HG03521 (cell line): ENCODE results near the gene CTNNA3.

ENCODE experiments used
- ATAC-seq: cut with Tn5 transposase; IDR thresholded peaks from one replicate; pipeline ENCODE4 v1.9.1; 2021; ENCODE audit warnings: mild to moderate bottlenecking, moderate library complexity; ENCODE audit not compliant: unreplicated experiment

CTNNA3 gene

DNA sequence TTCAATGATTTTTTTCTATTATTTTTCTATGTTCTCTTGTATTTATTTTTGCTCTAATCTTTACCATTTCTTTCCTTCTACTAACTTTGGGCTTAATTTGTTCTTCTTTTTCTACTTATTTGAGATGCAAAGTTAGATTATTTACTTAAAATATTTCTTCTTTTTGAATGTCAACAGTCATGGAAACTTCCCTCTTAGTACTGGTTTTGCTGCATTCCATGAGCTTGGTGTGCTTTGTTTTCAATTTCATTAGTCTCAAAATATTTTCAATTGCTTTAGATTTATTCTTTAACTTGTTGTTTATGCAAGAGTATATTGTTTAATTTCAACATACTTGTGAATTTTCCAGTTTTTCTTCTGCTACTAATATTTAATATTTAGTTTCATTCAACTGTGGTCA, 539.8 kb downstream of the CTNNA3 start:
- ATAC-seq: no peak

DNA sequence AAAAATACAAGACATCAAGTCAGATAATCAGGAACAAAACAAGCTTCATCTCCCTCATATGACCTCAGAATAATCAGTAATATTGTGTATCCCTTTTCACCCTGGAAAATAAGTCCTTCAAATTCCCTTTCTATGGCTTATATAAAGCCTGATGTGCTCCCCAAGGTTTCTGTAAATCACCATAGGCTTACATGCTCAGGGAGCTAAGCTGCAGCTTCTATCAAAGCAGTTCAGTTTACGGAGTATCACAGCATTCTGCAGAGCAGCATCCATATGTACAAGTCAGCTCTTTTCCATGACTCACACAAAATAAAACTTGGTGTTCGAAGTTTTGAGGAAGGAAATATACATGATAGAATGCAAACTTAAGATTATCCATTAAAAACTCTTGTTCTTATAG, 544.5 kb downstream of the CTNNA3 start:
- no peak for ATAC-seq

GRCh38 chr10:67144530-67144929, 551.5 kb downstream of the CTNNA3 start:
- ATAC-seq: no peak

- no peak for ATAC-seq
Measured at GRCh38 chr10:67141300-67141699, 554.7 kb downstream of the CTNNA3 start.

DNA sequence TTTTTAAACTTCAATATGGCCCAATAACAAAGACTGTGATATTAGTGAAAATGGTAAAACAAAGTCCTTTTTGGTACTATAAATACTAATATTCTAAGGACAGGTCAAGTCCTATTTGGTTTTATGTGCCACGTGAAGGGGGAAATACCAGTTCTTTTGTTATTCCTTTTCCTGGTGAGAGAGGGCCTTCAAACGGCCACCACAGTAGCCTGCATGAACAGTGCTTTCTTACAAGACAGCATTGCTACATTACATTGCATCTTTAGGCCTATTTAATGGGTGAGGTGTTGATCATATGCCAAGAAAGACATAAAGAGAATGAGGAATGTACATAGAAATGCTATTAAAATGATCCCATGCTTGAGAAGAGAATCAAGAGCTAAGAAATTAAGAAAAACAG, 555.4 kb downstream of the CTNNA3 start:
- ATAC-seq: no peak

DNA sequence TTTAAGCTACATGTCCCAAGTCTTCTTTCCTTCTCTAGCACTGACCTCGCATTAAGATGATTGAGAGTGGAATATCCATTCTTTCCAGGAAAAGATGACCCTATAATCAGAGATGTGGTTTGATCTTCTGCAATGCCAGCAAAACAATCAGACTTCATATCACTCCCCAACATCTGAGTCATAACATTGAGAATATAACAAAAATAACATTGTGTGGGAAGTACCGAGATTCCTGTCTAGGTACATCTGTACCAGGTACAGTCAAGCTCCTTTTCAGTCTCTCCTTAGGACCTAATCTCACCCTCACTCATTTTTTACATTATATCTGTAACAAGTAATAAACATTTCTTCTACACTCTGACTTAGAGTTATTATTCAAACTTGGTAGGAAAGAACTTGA, 568.6 kb downstream of the CTNNA3 start:
- ATAC-seq: no peak

GRCh38 chr10:67119651-67120050, 576.3 kb downstream of the CTNNA3 start:
- no peak for ATAC-seq

DNA sequence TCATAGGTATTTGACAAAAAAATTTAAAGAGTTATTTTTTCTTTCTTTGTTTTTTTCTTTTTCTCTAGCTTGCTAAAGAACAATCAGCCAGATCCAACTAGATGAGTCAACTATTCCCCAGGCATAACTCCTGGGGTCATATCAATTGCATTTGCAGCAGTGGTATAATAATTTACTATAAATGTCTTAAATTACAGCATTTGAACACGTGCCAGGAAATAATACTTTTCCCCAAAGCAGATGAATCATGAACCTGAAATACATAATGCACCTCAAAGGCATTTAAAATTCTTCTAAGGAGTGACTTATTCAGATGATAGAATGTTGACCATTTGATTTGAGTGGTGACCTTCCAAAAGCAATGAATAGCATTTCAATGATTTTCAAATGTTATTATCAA, 580.0 kb downstream of the CTNNA3 start:
- no peak for ATAC-seq

DNA sequence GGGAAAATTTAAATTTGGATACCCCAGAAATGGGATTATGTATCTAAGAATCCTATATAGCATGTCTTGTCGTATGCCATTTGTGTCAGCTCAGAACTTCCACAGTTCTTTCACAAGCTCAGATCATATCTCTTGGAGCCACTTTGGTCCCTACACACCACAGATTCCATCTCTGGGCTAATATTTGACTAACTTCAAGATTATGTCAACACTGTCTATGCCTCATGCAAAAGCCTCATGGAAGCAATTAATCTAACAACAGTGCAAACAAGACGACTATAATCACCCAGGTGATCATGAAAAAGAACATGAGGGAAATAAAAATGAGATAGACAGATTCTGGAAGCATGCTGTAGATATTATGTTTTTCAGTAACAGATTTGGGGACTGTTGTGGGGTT, 581.0 kb downstream of the CTNNA3 start:
- no peak for ATAC-seq

GRCh38 chr10:67112765-67113164, 583.2 kb downstream of the CTNNA3 start:
- ATAC-seq: no peak

DNA sequence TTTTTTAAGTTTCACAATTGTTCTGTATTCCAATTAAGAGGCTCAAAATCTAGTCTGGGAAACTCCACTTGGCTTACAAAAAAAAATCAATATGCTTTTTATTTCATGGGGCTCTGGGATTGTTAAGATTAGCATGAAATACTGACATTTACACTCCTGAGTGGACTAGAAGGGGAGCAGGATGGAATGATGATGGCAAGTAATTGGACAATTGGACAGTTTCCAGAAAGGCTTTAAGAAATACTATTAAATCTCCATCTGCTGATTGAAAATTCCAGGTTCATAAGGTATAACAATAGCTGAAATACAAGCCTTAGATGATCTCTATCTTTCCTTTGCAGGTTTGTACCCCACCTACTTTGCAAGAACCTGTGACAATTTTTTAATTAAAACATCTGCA, 585.7 kb downstream of the CTNNA3 start:
- no peak for ATAC-seq

- ATAC-seq: no peak
Measured at GRCh38 chr10:67107670-67108069, 588.3 kb downstream of the CTNNA3 start.

DNA sequence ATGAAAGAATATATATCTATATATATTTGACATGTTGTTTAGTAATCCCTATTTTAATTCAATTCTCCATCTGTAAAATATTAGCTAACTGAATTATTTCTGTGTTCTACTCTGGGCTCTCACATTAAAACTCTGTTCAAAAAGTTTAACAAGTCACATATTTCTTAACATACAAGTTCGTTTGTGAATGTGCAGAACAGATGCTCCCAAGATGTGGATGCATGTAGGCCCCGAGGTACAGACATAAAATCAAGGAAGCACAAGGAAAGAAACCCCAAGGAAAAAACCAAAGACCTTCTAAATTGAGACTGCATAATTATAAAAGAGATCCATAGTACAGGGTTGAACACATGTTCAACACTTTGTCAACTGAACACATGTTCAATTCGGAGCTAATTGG, 595.0 kb downstream of the CTNNA3 start:
- ATAC-seq: no peak

DNA sequence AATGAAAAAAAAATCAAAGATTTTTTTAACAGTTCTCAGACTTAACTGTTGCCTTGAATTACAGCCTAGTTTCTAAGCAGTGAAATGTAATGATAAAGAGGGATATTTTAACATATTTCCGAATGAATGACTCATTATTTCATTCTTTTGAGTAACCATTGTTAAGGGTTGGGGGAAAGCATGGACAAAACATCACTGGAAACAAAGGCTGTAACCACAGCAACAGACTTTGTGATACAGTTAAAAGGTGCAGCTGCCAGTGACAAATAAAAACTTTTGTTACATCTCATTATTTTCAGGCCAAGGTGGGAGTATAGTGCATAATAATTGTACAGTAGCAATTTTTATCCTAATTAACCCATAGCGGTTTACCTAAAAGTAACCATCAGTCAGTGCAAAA, 597.5 kb downstream of the CTNNA3 start:
- no peak for ATAC-seq

DNA sequence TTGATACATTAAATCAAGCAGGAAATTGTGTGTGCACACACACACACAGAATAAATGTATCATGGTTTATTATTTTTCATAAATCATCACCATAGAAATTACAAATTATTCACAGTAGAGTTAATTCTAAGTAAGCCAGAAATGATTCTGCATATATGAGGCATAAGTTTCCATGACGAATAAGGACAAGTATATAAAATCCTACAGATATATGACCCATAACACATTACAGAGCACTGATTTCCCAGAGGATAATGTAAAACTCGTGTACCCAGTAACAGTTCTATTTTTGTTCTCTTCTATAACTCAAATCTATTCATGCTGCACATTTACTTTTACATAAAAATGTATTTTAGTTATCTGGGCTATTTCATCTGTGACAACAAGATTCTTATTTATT, 600.5 kb downstream of the CTNNA3 start:
- ATAC-seq: no peak

DNA sequence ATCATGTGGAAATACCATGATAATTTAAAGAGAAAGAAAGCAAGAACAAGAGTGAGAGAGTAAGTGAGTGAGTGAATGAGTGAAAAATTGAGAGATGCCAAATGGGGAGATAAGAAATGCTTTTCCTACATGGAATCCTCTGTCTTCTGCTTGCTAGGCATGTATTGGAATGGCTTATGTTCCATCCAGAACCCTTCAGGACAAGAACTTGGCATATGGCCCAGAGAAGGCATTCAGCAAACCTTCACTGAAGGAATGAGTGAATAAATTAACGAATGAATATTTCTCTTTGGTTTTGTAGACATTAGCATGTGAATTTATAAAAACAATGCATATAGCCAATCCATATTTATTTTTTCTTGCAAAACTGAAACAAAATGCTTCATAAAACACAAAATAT, 608.0 kb downstream of the CTNNA3 start:
- no peak for ATAC-seq

- no peak for ATAC-seq
Measured at GRCh38 chr10:67087135-67087425, 608.9 kb downstream of the CTNNA3 start.

DNA sequence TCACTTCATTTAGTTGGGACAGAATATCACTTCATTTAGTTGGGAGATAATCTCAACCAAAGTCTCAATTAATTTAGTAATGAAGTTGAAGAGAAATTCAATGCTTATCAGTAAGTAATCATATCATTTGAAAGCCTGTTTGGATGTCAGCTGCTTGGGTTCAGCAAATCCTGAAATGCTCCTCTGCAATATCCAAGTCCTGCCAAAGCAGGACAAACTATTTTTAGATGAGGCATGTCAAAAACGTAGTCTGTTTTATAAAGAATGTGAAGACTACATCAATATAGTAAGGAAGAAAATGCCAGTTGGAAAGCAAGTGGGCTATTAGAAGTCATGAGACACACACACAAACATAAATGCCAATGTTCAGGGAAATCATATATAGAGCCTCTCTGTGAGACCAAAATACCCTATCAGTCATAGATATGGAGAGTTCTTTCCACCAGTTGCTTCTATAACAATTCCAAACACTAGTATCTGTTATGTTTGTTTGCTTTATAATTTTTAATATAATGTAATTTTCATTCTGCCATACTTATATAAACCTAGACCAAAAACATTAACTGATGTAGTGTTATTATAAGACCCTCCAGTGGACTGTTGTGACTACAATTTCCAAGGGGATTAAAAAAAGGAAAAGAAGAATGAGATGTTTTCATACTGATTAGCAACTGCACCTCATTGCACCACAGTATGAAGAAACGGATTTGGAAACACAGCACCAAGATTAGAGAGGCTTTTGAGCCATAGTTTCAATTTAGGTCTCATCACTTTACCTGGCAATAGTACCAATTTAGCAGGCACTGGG, 609.5 kb downstream of the CTNNA3 start:
- ATAC-seq: no peak

DNA sequence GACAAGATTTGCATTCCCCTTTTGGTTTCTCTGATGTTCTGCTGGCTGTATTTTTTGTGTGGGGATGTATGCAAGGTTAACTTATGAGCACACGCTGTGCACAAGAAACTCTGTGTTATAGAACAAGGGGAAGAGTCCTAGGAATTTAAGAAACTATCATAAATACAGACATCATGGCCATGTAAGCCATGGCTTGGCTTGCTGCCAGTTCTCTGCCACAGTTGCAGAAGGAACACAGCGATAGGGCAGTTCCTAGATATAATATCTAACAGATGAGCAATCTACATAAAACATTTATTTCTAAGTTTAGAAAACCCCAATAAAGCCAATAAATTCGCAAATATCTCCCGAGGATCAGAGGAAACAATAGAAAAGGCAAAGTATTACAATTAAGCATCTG, 616.9 kb downstream of the CTNNA3 start:
- no peak for ATAC-seq

- no peak for ATAC-seq
Measured at GRCh38 chr10:67077376-67077775, 618.6 kb downstream of the CTNNA3 start.

GRCh38 chr10:67076144-67076543, 619.9 kb downstream of the CTNNA3 start:
- ATAC-seq: no peak

DNA sequence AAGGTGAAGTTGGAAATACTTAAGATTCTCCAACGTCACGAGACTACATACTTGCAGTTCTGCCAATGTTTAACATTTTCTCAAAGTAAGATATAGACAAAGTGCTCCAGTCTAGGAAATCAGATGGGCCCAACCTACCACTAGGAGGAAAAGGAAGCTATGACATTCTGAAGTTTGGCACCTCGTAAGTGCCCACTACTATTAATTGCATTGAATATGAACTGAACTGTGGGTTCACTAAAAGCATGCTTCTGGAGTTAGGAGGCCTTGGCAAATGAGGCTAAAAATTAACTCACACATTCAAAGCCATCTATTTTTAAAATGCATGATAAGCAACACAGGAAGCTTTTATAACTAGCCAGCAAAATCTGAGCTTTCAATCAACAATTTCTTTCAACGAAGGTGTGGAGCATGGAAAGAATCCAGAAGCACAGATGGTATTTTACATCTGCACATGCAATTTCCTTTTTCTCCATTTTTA, 620.5 kb downstream of the CTNNA3 start:
- ATAC-seq: no peak

DNA sequence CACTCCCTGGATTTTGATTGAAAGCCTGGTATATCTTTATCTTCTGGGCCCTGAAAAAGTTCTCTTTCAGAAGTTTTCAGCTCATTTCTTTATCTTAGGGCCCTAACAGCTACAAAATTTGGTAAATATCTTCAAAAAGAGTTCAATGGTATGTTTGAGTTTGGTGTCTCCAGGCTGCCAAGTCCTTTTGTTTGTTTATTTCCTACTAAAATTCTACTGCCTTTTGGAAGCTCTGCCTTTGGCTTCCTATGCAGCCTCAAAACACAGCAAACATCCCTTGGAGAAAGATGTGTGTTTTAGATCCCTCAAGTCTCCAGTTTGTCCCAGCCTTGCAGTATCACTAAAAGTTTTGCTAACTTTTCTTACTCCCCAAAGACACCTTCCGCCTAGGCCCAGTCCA, 623.3 kb downstream of the CTNNA3 start:
- no peak for ATAC-seq
